Fibroblast of gingiva (primary cell): Measurements from ENCODE around the gene P2RX3.
"Not testable (repeated sequence)": the region's sequence is repeated elsewhere in the genome, so short reads cannot be mapped to it uniquely, and the experiment has no call there.

Source experiments
- DNase-seq: peaks from one replicate; pipeline ENCODE4 v3.0.0-alpha.2; 2011; ENCODE audit warnings: low read depth

The P2RX3 gene

GRCh38 chr11:57324886-57325734 lies 13.0 kb upstream of the P2RX3 start, which contains the start of gene TNKS1BP1:
TNKS1BP1 (minus strand) TSS chr11:57324952; CDS start chr11:57321885, 3,067 bp downstream.
- DNase-seq = peak; percentile 98

DNA sequence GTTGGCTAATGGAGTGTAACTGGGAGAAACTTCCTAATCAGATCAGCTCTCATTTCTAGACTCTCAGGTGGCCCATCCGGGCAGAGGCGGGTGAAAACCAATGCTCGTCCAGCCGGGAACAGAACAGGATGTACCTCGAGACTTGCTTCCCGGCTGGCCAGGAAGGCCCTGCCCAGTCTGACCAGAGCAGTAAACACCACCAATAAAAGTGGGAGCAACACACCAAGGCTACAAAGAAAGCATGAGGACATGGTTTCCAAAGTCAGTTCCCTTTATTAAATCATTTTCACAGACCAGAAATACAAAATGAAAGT lies 12.5 kb upstream of the P2RX3 start:
- no peak for DNase-seq

DNA sequence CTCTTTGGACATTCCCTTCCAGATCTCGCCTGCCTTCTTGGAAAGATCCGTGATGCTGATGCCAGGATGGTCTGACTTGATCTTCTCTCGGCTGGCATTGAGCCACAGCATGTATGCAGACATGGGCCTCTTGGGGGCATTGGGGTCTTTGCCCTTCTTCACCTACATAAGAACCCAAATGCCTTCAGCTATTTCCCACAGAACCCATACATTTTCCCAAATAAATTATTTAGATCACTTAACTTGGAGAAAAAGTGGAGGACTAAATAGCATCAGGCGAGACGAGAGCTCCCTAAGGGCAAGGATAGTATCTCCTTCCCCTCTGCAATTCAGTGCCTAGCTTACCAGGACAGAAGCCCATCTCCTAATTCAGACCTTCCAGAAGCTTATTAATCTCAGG lies 10.4 kb upstream of the P2RX3 start:
- no peak for DNase-seq

GRCh38 chr11:57330029-57330428 lies 8.1 kb upstream of the P2RX3 start:
- DNase-seq = no peak

DNA sequence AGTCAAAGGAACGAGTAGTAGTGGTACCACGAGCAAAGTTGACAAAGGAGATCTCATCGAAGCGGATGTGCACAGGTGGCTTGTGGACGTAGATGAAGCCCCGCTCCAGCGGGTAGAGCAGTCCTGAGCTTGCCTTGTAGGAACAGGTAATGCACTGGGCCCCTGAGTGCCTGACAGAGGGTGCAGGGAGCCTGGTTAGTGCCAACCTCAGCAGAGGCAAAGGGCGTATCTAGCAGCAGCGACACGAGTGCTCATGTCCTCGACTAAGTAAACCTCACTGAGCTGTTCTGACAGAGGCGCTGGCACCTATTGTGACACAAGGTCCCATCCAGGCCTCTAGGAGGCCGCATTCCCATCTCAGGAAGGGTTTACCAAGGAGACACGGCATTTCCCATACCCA lies 6.4 kb upstream of the P2RX3 start:
- DNase-seq = no peak

- DNase-seq = no peak
These were observed 5.3 kb upstream of the P2RX3 start for GRCh38 chr11:57332694-57333440.

DNA sequence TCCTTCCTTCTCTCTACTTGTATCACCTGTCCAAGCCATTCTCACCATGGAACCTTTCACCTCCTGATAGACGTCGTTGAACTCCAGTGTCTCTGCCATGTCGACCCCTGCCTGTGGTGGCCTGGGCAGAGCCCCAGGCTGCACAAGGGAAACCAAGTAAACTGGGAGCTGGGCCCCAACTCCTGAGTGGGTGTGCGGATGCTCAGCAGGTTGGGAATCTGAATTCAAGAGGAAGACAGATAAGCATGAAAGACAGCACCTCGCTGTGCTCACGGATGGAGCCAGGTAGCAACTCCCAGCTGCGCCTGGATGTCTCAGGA lies 3.2 kb upstream of the P2RX3 start:
- DNase-seq = no peak

- peak; percentile 84 for DNase-seq
These were observed 2.6 kb upstream of the P2RX3 start, which contains the start of gene SSRP1 for GRCh38 chr11:57335343-57336110. SSRP1 (minus strand) TSS chr11:57335892; CDS start chr11:57335121, 771 bp downstream.

- DNase-seq = no peak
These were observed 2.0 kb upstream of the P2RX3 start for GRCh38 chr11:57336111-57336666.

DNA sequence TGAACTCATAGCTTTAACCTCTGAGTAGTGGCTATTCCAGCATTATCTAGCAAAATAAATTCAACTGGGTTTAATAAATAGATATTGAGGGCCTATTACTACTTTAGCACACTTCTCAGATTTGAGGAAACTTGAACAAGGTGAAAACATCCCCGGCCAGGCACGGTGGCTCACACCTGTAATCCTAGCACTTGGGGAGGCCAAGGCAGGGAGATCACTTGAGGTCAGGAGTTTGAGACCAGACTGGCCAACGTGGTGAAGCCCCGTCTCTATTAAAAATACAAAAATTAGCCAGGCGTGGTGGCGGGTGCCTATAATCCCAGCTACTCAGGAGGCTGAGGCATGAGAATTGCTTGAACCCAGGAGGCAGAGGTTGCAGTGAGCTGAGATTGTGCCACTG lies 1.3 kb upstream of the P2RX3 start:
- DNase-seq = not testable (repeated sequence)

GRCh38 chr11:57339328-57339727 lies 1.2 kb downstream of the P2RX3 start:
- DNase-seq = no peak

- no peak for DNase-seq
These were observed 2.0 kb downstream of the P2RX3 start for GRCh38 chr11:57340039-57340615.

- DNase-seq = no peak
These were observed 3.2 kb downstream of the P2RX3 start for GRCh38 chr11:57341250-57341808.

- no peak for DNase-seq
These were observed 4.5 kb downstream of the P2RX3 start for GRCh38 chr11:57342702-57343101.

DNA sequence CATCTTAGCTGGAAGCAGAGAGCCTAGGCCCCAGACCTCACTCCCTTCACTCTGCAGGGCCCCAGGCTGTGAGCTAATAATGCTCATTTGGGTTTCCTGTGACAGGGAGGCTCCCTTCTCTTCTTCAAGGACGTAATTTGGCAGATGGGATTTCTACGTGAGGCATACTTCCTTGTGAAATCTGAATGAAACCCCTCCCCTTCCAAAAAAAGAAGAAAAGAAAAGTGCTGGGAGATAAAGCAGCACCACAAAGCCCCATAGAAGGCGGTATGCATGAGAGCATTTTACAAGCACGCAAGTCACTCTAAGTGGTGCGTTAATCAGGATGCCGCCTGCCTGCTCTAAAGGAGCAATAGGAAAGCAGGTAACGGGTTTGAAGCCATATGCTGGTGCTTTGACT lies 5.7 kb downstream of the P2RX3 start:
- no peak for DNase-seq

DNA sequence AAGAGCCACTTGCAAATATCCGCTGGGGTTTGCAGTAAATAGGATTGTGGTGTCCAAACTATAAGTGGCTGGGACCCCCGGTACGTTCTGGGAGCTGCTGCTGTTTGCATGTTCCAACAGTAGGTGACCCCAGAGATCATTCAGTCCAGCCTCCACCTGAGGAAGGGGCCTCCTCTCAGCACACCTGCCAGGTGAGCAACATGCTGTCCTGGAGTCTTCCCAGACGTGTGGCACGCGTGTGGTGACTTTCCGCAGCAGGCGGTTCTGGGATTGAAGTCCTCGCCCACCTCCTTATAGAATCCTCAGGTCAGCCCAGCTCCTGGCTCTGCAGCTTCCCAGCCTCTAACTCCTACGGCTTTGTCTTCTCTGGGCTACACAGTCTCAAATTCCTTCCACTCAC lies 6.7 kb downstream of the P2RX3 start:
- no peak for DNase-seq

DNA sequence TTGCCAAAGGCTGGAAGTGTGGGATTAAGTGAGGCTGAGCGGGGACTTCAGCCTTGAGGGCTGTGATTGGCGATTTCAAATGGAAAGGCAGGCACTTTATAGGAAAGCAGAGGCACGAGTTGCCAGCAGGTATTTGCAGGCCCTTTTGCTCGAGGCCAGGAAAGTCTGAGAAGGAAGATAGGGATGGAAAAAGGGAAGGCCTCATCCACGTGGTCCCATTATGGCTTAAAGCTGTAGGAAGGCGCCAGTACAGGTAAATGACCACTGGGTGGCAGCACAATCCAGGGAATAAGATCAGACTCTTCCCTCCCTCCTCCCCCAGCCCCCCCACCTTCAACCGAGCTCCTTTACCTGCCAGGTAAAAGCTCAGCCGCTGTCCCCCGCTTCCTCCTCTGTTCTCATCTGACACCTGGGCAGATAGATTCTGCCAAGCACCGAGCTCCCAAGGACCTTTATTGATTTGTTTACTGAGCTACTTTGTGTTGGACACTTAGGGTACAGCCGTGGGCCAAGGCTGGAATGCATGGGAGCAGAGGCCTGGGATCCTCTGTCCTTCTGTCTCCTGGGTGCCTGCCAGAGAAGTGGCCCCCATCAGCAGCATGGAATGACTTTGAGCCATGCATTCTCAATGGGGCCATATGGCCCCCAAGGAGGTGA lies 7.5 kb downstream of the P2RX3 start:
- DNase-seq = peak; percentile 38

DNA sequence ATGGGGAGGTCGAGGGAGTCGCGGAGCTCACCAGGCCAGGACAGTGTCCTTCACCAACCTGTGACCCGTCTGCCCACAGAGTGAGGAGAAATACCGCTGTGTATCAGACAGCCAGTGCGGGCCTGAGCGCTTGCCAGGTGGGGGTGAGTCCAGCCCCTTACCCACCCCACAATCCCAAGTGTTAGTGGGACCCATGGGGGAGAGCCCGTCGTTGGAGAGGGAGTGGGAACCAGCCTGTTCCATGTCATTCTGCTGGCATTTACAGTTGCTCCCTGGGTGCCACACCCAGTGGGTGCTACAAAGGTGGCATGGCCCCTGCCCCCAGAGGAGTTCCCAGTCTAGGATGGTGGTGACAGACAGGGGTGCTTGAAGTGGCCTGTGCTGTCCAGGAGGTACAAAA lies 9.2 kb downstream of the P2RX3 start:
- no peak for DNase-seq

- no peak for DNase-seq
These were observed 9.9 kb downstream of the P2RX3 start for GRCh38 chr11:57348052-57348451.

DNA sequence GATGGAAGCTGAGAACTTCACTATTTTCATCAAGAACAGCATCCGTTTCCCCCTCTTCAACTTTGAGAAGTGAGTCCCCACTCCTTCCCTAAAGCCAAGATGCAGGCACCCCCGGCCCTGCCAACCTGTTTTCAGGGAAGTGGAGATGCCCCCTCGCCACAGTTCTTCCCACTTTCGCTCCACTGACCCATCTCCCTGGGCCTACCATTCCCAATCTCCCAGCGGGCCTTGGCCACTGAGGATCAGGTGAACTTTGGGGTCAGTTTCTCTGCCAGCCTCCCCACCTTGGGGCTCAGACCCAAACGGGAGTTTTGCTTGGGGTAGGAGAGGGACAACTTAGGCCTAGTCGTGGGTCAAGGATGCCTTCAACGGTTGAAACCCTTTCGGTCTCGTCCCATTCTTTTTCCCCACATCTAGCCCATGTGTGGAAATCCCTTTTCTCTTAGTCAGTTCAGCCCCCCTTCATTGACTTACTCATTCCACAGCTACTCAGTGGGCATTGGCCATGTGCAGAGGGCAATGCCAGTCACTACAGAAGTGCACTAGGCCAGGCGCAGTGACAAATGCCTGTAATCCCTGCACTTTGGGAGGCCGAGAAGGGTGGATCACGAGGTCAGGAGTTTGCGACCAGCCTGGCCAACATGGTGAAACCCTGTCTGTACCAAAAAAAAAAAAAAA lies 10.6 kb downstream of the P2RX3 start:
- DNase-seq = no peak
